ENCODE data around the gene SHTN1.

SHTN1 gene

GRCh38 chr10:116866987-116867595 lies 137.9 kb downstream of the SHTN1 start:
- DNase-seq, result no peak

GRCh38 chr10:116866066-116866465 lies 138.9 kb downstream of the SHTN1 start:
- DNase-seq, result no peak

GRCh38 chr10:116864436-116864835 lies 140.6 kb downstream of the SHTN1 start:
- no peak for DNase-seq

GRCh38 chr10:116861796-116862195 lies 143.2 kb downstream of the SHTN1 start:
- DNase-seq, result no peak

GRCh38 chr10:116857156-116857555 lies 147.8 kb downstream of the SHTN1 start:
- no peak for DNase-seq

GRCh38 chr10:116853701-116854100 lies 151.3 kb downstream of the SHTN1 start:
- no peak for DNase-seq

DNA sequence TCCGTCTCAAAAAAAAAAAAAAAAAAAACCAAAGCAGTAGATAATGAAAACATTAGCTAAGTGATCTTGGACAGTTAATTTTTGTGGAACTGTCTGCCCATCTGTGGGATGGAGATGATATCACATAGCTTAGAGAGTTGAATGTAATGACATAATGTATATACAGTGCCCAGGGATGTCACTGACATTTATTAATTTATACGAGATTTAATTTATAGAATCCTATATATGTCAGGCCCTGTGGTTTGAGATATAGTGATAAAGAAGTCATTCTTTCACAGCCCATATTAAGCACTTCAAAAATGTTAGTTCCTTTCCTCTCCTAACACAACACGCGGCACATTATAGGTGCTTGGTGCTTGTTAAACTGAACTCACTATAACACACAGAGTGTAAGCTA lies 151.7 kb downstream of the SHTN1 start:
- no peak for DNase-seq

DNA sequence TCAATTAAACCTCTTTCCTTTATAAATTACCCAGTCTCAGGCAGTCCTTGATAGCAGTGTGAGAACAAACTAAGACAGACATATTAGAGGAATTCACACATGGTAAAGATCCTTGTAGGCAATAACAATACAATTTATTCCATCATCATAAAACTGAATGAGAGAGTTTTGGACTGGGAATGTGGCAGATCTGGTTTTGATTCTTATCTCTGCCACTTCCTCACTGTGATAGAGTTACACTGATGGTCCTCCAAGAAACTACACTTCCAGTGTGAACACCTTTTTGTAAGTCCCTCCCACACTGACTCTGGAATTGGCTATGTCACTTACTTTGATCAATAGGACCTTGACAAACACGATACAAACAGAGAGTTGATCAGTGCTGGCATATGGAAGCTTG lies 152.7 kb downstream of the SHTN1 start:
- DNase-seq, result no peak

GRCh38 chr10:116850058-116850611 lies 154.9 kb downstream of the SHTN1 start:
- no peak for DNase-seq

DNA sequence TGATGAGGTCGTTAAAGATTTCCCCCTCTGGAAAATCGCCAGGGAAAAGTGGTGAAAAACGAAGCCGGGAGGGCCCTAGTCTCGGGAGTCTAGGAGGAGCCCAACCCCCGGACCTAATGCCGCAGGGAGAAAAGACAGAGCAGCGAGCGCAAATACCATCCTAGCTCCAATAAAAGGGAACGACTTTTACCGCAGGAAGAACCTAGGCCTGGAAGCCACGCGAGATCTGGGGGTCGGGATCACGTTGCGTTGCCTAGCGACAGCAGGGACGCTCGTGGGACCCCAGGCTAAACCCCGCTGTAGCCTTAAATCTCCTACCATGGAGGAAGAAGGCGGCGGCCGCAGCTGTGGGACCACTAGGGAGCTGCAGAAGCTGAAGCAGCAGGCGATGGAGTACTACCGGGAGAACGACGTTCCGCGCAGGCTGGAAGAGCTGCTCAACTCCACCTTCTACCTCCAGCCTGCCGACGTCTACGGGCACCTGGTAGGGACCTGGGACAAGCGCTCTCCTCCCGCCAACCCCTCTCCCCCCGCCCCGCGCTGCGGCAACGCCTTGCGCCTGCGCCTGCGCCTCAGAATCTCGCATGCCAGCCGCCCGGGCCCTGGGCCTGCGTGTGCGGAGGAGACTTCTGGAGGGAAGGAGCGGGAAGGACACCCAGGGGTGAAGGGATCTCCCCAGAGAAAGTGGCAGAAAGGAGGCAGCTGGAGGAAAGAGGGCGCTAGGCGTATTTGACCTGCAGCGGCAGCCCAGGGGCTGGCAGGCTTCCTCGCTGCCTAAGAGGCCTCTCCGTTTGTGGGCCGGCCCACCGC lies 155.5 kb downstream of the SHTN1 start, which contains the start of gene ENO4:
TSS of gene ENO4 (plus strand) at position 252 of the 810 bp plus-strand sequence. CDS start at position 320, 68 bp downstream.
- DNase-seq, result peak; percentile 27

- DNase-seq, result no peak
Measured at GRCh38 chr10:116848944-116849247, 156.1 kb downstream of the SHTN1 start.

DNA sequence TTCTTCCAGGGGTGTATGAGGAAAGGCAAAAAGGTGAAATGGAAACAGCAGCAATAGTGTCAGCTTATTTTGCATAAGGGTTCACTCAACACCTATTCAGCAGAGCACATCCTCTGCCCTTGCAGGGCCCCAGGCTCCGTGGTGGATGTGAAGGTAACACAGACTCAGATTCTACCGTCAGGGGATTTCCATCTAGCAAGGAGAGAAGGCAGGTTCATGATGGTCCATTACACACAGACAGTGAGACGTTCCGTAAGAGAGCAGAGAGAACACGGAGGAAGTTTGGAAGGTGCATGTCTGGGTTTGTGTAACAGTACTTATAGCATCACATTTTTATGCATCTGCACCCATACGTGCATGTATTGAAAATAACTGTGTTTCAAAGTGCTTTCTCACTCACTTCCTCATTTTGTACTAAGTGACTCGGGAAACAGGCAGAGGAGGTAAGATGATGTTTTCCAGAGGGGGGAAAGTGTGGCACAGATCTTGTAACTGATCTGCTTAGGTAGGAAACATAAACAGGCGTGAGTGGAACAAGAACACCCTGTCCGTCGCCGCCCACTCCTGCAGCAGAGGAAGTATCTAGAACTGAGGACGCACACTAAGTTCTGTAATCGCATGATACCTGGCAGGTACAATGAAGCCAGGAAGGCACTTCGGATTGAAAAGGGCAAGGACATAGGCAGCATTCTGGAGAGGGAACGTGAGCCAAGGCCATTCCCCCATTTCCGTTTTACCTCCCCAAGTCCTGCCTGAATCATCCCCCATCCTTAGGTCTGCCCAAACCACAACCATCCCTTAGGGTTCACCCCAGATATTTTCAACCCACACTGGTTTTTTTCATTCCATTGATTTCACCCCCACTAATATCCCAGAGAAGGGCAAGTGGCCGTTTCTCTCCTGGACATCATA lies 156.7 kb downstream of the SHTN1 start:
- DNase-seq, result peak; percentile 14

GRCh38 chr10:116845823-116846222 lies 159.2 kb downstream of the SHTN1 start:
- no peak for DNase-seq

DNA sequence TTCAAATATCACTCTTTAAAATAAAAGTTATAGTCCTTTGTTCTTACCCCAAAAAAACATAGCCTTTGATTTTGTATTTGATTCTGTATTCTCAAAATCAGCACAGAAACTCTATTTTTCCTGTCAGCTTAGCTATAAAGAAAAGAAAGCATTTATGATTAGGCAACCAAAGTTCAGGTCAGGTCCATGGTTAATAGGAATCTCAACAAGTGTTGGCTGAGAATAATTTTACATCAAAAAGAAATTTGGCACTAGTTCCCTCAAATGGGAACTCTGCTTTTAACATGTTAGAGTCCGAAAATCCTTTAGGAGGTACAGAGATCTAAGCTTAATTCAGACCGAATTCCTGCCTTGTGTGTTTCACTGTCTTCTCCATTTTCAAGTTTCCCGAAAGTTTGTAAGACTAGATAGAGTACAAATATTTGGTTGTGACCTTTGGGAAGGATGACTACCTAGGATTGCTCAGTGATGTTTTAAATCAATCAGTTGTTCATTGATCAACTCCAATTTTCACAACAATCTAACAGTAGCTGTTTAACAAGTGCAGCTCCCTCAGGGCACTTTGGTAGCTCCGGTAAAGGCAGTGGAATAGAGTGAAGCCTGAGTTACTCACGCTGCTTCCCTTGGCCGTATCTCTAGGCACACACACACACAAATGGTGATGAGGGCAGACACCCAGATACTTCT lies 164.5 kb downstream of the SHTN1 start:
- DNase-seq, result no peak

DNA sequence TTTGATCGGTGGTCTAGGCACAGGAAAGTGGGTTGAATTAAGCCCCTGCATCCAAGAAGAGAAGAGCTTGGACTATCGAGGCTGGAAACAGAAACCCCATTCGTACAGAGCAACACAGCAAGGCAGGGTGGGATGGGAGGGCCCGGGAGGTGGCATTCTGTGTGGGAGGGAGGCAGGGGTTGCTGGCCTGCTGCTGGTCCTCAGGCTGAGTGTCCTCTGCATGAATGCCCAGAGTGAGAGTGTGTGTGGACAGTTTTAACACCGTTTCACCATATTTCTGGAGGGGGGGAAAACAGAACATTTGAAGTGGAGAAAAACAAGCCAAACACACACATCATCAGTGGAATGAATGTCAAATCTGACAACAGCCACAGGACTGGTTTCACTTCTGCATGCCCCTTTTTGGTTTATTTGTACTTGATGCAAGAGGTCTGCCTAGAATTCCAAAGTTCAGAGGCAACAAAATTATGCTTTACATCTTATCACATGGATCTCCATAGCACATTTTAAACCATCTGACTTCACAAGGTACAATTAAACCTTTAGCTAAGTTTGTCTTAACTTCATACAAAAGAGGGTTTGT lies 166.8 kb downstream of the SHTN1 start:
- DNase-seq, result no peak

DNA sequence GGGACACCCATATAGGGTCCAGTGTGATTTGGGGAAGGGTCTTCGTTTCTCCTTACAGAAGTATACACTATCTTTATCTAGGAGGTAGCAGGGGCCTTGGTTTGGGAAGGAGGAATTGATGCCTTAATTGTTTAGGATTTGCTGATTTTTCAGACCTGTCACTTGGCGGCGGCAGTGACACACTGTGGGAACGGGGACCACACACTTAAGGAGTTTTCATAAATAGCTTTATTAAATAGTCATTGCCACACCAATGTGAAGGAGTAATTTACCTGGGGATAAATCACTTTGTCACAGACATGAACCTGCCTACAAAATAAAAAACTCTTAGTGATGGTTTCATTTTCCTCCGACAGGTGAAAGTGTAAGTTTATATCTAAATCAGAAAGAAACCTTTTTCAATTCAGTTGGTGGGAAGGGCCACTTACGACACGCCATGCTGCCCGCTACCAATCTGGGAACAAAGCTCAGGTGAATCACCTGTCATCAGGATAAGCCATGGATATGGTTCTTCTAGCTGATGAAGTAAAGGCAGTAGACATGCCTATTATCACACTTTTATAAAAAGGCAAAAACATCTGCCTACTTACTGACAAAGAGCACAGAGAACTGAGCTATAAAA lies 168.0 kb downstream of the SHTN1 start:
- DNase-seq, result no peak

GRCh38 chr10:116836083-116836482 lies 168.9 kb downstream of the SHTN1 start:
- DNase-seq, result no peak

- no peak for DNase-seq
Measured at GRCh38 chr10:116835658-116836057, 169.3 kb downstream of the SHTN1 start.

DNA sequence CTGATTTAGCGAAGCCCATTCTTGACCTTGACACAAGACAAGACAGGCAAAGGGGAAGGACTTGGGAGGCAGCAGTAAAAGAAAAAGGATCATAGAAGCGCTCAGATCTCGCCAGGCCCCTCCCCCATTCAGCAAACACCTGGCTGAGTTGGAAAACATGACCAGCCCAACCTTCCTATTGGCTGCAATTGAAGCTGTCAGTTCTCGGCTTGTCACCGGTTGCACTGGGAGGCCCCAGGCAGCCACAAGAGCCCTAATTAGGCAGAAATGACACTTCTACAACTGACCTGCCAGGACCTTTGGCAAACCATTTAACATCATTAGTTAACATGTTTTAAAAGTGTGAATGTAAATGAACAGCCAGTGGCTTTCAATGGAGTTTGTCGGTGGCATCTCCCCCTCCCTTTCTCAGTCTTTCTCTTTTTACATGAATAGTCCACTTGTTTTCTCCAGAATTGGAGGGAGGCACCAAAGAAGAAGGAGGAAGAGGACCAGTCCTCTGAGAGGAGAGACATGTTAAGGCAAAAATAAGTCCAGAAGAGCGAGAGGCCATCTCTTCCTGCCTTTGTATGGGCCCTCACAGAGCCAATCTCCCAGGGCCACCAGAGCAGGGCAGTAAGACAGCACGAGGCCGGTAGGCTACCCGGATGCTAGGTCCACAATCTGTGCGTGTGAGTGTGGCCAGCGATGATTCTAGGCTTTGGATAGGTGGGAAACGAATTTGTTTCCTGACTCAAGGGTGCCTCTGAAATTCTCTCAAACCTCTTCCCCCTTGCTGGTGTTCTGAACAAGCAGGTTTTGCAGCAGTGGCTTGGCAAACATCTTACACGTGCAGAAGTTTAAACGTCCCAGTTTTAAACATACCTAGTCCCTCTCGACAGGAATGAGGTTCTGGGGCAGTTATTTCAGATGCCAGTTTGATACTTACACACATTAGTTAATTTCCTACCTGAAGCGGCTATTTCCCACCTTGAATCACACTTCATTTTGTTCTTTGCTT lies 170.7 kb downstream of the SHTN1 start:
- no peak for DNase-seq

- DNase-seq, result no peak
Measured at GRCh38 chr10:116831790-116832189, 173.2 kb downstream of the SHTN1 start.
